GM21528 (cell line): ENCODE results near the gene POU4F2.
"Not testable (repeated sequence)": the region's sequence is repeated elsewhere in the genome, so short reads cannot be mapped to it uniquely, and the experiment has no call there.

Experiments used
- ATAC-seq: cut with Tn5 transposase; IDR thresholded peaks from one replicate; pipeline ENCODE4 v1.9.1; 2021; ENCODE audit warnings: mild to moderate bottlenecking, moderate library complexity; ENCODE audit not compliant: unreplicated experiment, low FRiP score

The POU4F2 gene

GRCh38 chr4:146654687-146655520 is 16.2 kb downstream of the POU4F2 start:
- ATAC-seq = no peak

- no peak for ATAC-seq
Measured at GRCh38 chr4:146655521-146655856, 16.8 kb downstream of the POU4F2 start.

GRCh38 chr4:146661367-146661766 is 22.7 kb downstream of the POU4F2 start:
- no peak for ATAC-seq

DNA sequence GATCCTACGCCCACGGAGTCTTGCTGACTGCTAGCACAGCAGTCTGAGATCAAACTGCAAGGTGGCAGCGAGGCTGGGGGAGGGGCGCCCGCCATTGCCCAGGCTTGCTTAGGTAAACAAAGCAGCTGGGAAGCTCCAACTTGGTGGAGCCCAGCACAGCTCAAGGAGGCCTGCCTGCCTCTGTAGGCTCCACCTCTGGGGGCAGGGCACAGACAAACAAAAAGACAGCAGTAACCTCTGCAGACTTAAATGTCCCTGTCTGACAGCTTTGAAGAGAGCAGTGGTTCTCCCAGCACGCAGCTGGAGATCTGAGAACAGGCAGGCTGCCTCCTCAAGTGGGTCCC is 25.2 kb downstream of the POU4F2 start:
- ATAC-seq = not testable (repeated sequence)

GRCh38 chr4:146674829-146675570 is 36.3 kb downstream of the POU4F2 start:
- no peak for ATAC-seq
